PC-9 (cell line): ENCODE data around the gene TRAF3IP1. TPM values are rescaled to one million over a fixed set of nuclear protein-coding genes. Genes with fewer than 3 reads are reported as not detected.

Experiments used
- BruUV-seq: library from RNA; stranded (reverse); fragments of 400-500 nt; replicated peaks from 2 replicates; lab custom pipeline; 2021; lab: Mats Ljungman, UMichigan
- CTCF ChIA-PET: fragments of 300-600 bp; sonication (Branson Sonifier 250); formaldehyde crosslinking; loops from one replicate; lab custom pipeline; 2022; ENCODE audit warnings: antibody characterized with exemption; lab: Charles Lee
- POLR2A ChIA-PET: fragments of 300-600 bp; sonication (Branson Sonifier 250); formaldehyde crosslinking; loops from one replicate; lab custom pipeline; 2022; ENCODE audit warnings: antibody characterized with exemption; ENCODE audit not compliant: unreplicated experiment; lab: Charles Lee
- DNase-seq, 2 experiments: peaks; one replicate each; pipeline versions ENCODE4 v3.0.0 to v3.0.0-alpha.2; 2015 to 2022; ENCODE audit warnings: mixed read lengths in 1 of 2
- H2AFZ ChIP-seq: fragments of 200-600 bp; sonication (generic); 2 replicates; pipeline ENCODE4 v1.8.1; 2017; ENCODE audit warnings: antibody characterized with exemption
- H3F3A ChIP-seq: fragments of 200-600 bp; sonication (generic); 2 replicates; pipeline ENCODE4 v1.8.1; 2017; ENCODE audit warnings: antibody characterized with exemption, mild to moderate bottlenecking, low read depth; ENCODE audit not compliant: insufficient read depth
- H3K27ac ChIP-seq: fragments of 200-600 bp; sonication (generic); 2 replicates; pipeline ENCODE4 v1.6.1; 2016; ENCODE audit warnings: mixed run types
- H3K27me3 ChIP-seq: fragments of 200-600 bp; sonication (generic); 2 replicates; pipeline ENCODE4 v1.6.1; 2016; ENCODE audit warnings: low read depth, mixed run types; ENCODE audit not compliant: insufficient read depth
- H3K36me3 ChIP-seq: fragments of 200-600 bp; sonication (generic); 2 replicates; pipeline ENCODE4 v1.6.1; 2016; ENCODE audit warnings: low read depth, mixed run types
- H3K4me1 ChIP-seq: fragments of 200-600 bp; sonication (generic); replicated peaks from 2 replicates; pipeline ENCODE4 v1.6.1; 2016; ENCODE audit warnings: mixed run types; ENCODE audit not compliant: insufficient read depth
- H3K4me2 ChIP-seq: fragments of 200-600 bp; sonication (generic); 2 replicates; pipeline ENCODE4 v1.6.1; 2017; ENCODE audit warnings: mixed run types
- H3K4me3 ChIP-seq: fragments of 200-600 bp; sonication (generic); 2 replicates; pipeline ENCODE4 v1.6.1; 2016; ENCODE audit warnings: mixed run types
- H3K79me2 ChIP-seq: fragments of 200-600 bp; sonication (generic); 2 replicates; pipeline ENCODE4 v1.6.1; 2017; ENCODE audit warnings: low read depth, mixed run types
- H3K9me2 ChIP-seq: fragments of 200-600 bp; sonication (generic); 2 replicates; pipeline ENCODE4 v1.8.1; 2017; ENCODE audit warnings: mild to moderate bottlenecking; ENCODE audit not compliant: insufficient read depth
- H3K9me3 ChIP-seq: fragments of 200-600 bp; sonication (generic); 2 replicates; pipeline ENCODE4 v1.8.1; 2016; ENCODE audit warnings: low read depth; ENCODE audit not compliant: insufficient read depth
- H4K20me1 ChIP-seq: fragments of 200-600 bp; sonication (generic); 2 replicates; pipeline ENCODE4 v1.8.1; 2017; ENCODE audit not compliant: insufficient read depth
- CTCF ChIP-seq: fragments of 200-600 bp; sonication (generic); conservative IDR thresholded peaks from 2 replicates; pipeline ENCODE4 v1.6.1; 2017; ENCODE audit warnings: mixed run types, antibody characterized with exemption, mild to moderate bottlenecking, moderate library complexity
- EZH2 ChIP-seq: fragments of 200-600 bp; sonication (generic); IDR thresholded peaks from 2 replicates; pipeline ENCODE4 v1.8.0; 2017; ENCODE audit warnings: antibody characterized with exemption, low read depth
- intact Hi-C: fragments of 100-400 bp; cut with micrococcal nuclease; formaldehyde crosslinking; loops from one replicate; pipeline ENCODE4 v1.10.0; 2022; ENCODE audit not compliant: unreplicated experiment
- total RNA-seq: library from RNA; stranded (reverse); gene quantifications from 2 replicates; pipeline ENCODE4 v1.2.3, GENCODE V29; 2021

TRAF3IP1 gene
- total RNA-seq, 1 experiment from 2014 or later: 51.7 TPM

DNA sequence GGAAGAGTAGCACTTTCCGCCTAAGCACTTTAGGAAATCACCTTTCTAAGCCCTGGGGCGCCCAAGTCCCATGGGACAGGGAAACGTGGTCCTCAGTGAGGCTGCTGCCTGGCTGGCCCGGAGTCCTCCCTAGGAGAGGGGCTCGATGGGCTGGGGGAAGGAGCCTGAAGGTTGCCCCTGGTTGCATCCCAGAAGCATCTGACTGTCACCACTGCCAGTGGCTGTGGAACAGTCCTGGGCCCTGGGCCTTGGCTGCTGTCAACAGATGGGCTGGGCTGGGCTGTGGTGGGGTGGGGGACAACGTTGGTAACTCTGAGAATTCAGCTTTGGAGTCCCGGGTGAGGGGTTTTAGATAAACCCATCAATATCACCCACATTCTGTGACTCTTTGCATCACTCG, 128.9 kb downstream of the TRAF3IP1 start:
- H3K27ac ChIP-seq: no peak overlapping the region
- H3K4me3 ChIP-seq: no peak overlapping the region
- intact Hi-C loops: no loop called here
- BruUV-seq: no TSS peak
- H3K9me3 ChIP-seq: no peaks in the 10 kb centered on the region
- peaks cover 6% of the 10 kb centered on the region; the same call in 1 of the 2 replicates for H3F3A ChIP-seq
- ChIA-PET CTCF (no interaction called here), POLR2A (no interaction called here)
- TF ChIP-seq EZH2 (no peak), CTCF (no peak)
- H3K4me2 ChIP-seq: no peak overlapping the region
- peaks cover 23% of the 10 kb centered on the region for H3K36me3 ChIP-seq
- H4K20me1 ChIP-seq: peaks cover 35% of the 10 kb centered on the region
- H3K9me2 ChIP-seq: no peaks in the 10 kb centered on the region
- DNase-seq: no peak
- no peak overlapping the region for H2AFZ ChIP-seq
- no peaks in the 10 kb centered on the region for H3K79me2 ChIP-seq
- no peaks in the 10 kb centered on the region for H3K27me3 ChIP-seq
- H3K4me1 ChIP-seq: no peaks in the 10 kb centered on the region

DNA sequence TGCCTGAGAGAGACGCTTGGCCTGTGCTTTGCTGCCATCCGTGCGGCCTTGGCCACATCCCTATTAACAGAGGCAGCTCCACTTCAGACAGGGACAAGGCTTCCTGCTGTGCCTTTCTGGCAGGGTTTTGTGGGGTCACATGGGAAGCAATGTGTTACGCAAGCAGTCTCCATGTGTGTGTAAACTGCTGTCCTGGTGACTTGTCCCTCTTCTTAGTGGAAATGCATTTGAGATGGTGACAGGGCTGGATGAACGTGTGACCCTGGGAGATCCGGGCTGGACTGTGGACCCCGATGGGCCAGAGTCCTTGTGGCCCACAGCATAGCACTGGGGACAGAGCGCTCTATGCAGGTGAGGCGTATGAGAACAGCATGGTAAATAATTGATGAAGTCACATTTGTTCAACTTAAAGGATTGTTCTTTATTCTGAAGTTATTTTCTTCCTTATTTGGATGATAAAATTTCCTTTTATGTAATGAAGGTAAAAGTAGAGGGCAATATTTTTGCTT, 129.6 kb downstream of the TRAF3IP1 start:
- BruUV-seq: no TSS peak

DNA sequence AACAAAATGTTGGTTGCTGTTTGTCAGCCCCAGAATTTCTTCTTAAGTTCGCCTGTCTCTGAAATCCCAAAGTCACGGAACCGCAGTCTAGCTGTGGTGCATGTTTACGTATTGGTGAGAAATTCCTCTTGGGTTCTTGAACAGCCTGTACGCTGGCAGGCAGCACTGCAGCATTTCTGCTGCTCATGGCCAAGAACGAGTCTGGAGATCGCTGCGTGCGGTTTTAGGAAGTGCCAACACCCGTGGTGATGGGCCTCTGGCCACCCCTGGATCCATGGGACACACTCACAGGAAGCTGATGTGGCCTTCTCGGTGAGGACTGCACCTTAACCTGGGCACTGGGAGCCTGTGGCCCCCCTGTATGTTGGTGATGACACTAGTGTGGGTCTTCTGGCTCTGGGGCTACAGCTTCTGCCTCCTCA, 130.1 kb downstream of the TRAF3IP1 start:
- CTCF ChIA-PET: interaction anchor here (1.0 kb wide), 1 partner anchor 36 kb away, joined by 3 read pairs; no protein-coding TSS in a partner anchor
- BruUV-seq: no TSS peak

More for the DNA sequence above, 129.6 kb downstream of the TRAF3IP1 start:
- Histone ChIP-seq H2AFZ (no peak overlapping the region), H3K27ac (no peak overlapping the region), H3K9me2 (no peaks in the 10 kb centered on the region), H3K4me1 (no peaks in the 10 kb centered on the region), H4K20me1 (peaks cover 35% of the 10 kb centered on the region), H3K9me3 (no peaks in the 10 kb centered on the region), H3K4me2 (no peak overlapping the region), H3K27me3 (no peaks in the 10 kb centered on the region), H3F3A (peaks cover 6% of the 10 kb centered on the region; the same call in 1 of the 2 replicates), H3K36me3 (peaks cover 18% of the 10 kb centered on the region), H3K4me3 (no peak overlapping the region), H3K79me2 (no peaks in the 10 kb centered on the region)
- ChIA-PET CTCF (interaction anchor here (1.0 kb wide), 1 partner anchor 36 kb away, joined by 3 read pairs; no protein-coding TSS in a partner anchor), POLR2A (no interaction called here)
- intact Hi-C loops: no loop called here
- no peak for TF ChIP-seq CTCF
- DNase-seq: no peak

More for the DNA sequence above, 130.1 kb downstream of the TRAF3IP1 start:
- Histone ChIP-seq H3F3A (peaks cover 6% of the 10 kb centered on the region; the same call in 1 of the 2 replicates), H3K4me3 (no peak overlapping the region), H4K20me1 (peaks cover 30% of the 10 kb centered on the region), H3K27ac (no peak overlapping the region), H3K36me3 (peaks cover 13% of the 10 kb centered on the region), H3K79me2 (no peaks in the 10 kb centered on the region), H2AFZ (no peak overlapping the region), H3K4me1 (no peaks in the 10 kb centered on the region), H3K9me3 (no peaks in the 10 kb centered on the region), H3K9me2 (no peaks in the 10 kb centered on the region), H3K27me3 (no peaks in the 10 kb centered on the region), H3K4me2 (no peak overlapping the region)
- no peak for DNase-seq
- POLR2A ChIA-PET: no interaction called here
- TF ChIP-seq EZH2 (no peak), CTCF (no peak)
- intact Hi-C loops: no loop called here

Other genes with a start within 250 kb of the TRAF3IP1 start
- 1.1 and 2.2 TPM in 2 replicates for gene ESPNL, start 220.2 kb upstream of the TRAF3IP1 start, total RNA-seq
- 0.80 and 1.2 TPM in 2 replicates for gene KLHL30, start 181.8 kb upstream of the TRAF3IP1 start, total RNA-seq
- gene ERFE, start 161.5 kb upstream of the TRAF3IP1 start, total RNA-seq: 9.7 and 18.3 TPM in 2 replicates
- gene ILKAP, start 116.8 kb upstream of the TRAF3IP1 start, total RNA-seq: 55.6 and 65.2 TPM in 2 replicates
- 8.4 and 14.3 TPM in 2 replicates for gene HES6, start 80.5 kb upstream of the TRAF3IP1 start, total RNA-seq
- gene PER2, start 31.9 kb upstream of the TRAF3IP1 start, total RNA-seq: 18.9 and 22.9 TPM in 2 replicates
- gene ASB1, start 106.4 kb downstream of the TRAF3IP1 start, total RNA-seq: 56.7 and 64.6 TPM in 2 replicates